SK-N-SH treated with all-trans-retinoic acid at 6 μM for 48 hours (cell line): Measurements from ENCODE around the gene NF1.

Source experiments
- ARNTL ChIP-seq: fragments of 450-650 bp; formaldehyde crosslinking; IDR thresholded peaks from 2 replicates; pipeline ENCODE4 v1.5.0; 2020; ENCODE audit warnings: low read depth, mild to moderate bottlenecking, moderate library complexity, borderline replicate concordance
- BACH2 ChIP-seq: fragments of 250-450 bp; sonication (Bioruptor Pico); IDR thresholded peaks from 2 replicates; pipeline ENCODE4 v1.9.0; 2021; ENCODE audit warnings: mild to moderate bottlenecking, borderline replicate concordance
- CREB5 ChIP-seq: fragments of 250-450 bp; sonication (Bioruptor Pico); IDR thresholded peaks from 2 replicates; pipeline ENCODE4 v1.5.1; 2020; ENCODE audit warnings: low read depth, mild to moderate bottlenecking, moderate library complexity
- RARB ChIP-seq: fragments of 250-450 bp; sonication (Bioruptor Pico); IDR thresholded peaks from 2 replicates; pipeline ENCODE4 v1.8.0; 2021; ENCODE audit warnings: mild to moderate bottlenecking, moderate library complexity
- ZFP3 ChIP-seq: fragments of 250-450 bp; sonication (Bioruptor Pico); IDR thresholded peaks from 2 replicates; pipeline ENCODE4 v1.5.0; 2020; ENCODE audit warnings: mild to moderate bottlenecking, moderate library complexity
- TF ChIP-seq, protein P1 (sequence below): fragments of 250-450 bp; sonication (Bioruptor Pico); IDR thresholded peaks from 2 replicates; pipeline ENCODE4 v1.8.0; 2020; ENCODE audit warnings: mild to moderate bottlenecking, moderate library complexity, borderline replicate concordance

DNA sequence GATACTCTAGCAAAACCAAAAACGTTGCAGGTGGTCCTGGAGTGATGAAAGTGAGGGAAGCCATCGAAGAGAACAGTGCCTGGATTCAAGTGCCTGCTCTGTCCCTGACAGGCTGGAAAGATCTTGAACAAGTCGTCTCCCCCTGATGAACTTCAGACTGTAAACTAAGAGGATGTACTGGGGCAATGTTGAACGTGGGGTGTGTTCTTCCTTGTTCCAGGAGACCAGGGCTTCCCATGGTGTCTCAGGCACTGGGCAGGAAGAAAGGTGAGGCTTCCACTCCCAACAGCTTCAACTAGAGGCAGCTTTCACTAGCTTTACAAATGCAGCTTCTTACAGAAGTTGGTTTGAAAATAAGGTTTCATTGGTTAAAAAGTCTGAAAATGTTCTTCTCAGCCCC, 21.4 kb upstream of the NF1 start:
- no peak for TF ChIP-seq ZFP3
- TF ChIP-seq ARNTL (CRISPR knock-in tag) = no peak
- TF ChIP-seq, protein P1, sequence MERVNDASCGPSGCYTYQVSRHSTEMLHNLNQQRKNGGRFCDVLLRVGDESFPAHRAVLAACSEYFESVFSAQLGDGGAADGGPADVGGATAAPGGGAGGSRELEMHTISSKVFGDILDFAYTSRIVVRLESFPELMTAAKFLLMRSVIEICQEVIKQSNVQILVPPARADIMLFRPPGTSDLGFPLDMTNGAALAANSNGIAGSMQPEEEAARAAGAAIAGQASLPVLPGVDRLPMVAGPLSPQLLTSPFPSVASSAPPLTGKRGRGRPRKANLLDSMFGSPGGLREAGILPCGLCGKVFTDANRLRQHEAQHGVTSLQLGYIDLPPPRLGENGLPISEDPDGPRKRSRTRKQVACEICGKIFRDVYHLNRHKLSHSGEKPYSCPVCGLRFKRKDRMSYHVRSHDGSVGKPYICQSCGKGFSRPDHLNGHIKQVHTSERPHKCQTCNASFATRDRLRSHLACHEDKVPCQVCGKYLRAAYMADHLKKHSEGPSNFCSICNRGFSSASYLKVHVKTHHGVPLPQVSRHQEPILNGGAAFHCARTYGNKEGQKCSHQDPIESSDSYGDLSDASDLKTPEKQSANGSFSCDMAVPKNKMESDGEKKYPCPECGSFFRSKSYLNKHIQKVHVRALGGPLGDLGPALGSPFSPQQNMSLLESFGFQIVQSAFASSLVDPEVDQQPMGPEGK (CRISPR knock-in tag) = no peak
- TF ChIP-seq RARB (CRISPR knock-in tag) = no peak
- no peak for TF ChIP-seq CREB5 (CRISPR knock-in tag)
- TF ChIP-seq BACH2 = no peak
